Measurements from ENCODE around the gene CEBPB.
"Not testable (repeated sequence)": the region's sequence is repeated elsewhere in the genome, so short reads cannot be mapped to it uniquely, and the experiment has no call there.

CEBPB gene

GRCh38 chr20:50198180-50198666, 7.6 kb downstream of the CEBPB start:
- Histone ChIP-seq H3K4me3 (ENCODE audit: low read length) (no peak overlapping the region), H3K27me3 (ENCODE audit: control insufficient read depth, insufficient read depth, low read length) (no peaks in the 10 kb centered on the region), H3K9ac (ENCODE audit: low read length) (no peak overlapping the region), H3K4me1 (ENCODE audit: control insufficient read depth, insufficient read depth, low read length) (peaks cover 13% of the 10 kb centered on the region), H3K27ac (ENCODE audit: low read depth, low read length) (no peak overlapping the region), H3K36me3 (ENCODE audit: control insufficient read depth, insufficient read depth, low read length) (no peaks in the 10 kb centered on the region)

GRCh38 chr20:50198716-50199115, 8.1 kb downstream of the CEBPB start:
- Histone ChIP-seq H3K4me1 (ENCODE audit: control insufficient read depth, insufficient read depth, low read length) (peaks cover 8% of the 10 kb centered on the region), H3K27ac (ENCODE audit: low read depth, low read length) (no peak overlapping the region), H3K4me3 (ENCODE audit: low read length) (no peak overlapping the region), H3K27me3 (ENCODE audit: control insufficient read depth, insufficient read depth, low read length) (no peaks in the 10 kb centered on the region), H3K9ac (ENCODE audit: low read length) (no peak overlapping the region), H3K36me3 (ENCODE audit: control insufficient read depth, insufficient read depth, low read length) (no peaks in the 10 kb centered on the region)

DNA sequence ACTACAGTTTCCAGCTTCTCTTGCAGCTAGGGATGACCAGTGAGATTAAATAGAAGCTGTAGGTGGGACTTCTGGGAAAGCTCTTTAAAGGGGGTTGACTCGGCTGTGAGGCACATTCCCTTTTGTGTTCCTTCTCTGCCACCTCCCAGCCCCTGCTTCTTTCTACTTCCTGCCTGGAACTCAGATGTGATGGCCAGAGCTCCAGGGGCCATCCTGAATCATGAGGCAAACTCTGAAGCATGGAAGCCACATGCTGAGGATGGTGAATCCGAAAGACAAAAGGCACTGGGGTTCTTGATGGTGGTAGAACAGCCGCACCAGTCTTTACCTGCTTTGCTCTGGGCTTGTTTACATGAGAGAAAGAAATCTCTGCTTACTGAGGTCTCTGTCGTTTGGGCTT, 9.1 kb downstream of the CEBPB start:
- H3K27ac ChIP-seq (ENCODE audit: low read depth, low read length): no peak overlapping the region
- no peaks in the 10 kb centered on the region for H3K36me3 ChIP-seq (ENCODE audit: control insufficient read depth, insufficient read depth, low read length)
- H3K9ac ChIP-seq (ENCODE audit: low read length): no peak overlapping the region
- H3K27me3 ChIP-seq (ENCODE audit: control insufficient read depth, insufficient read depth, low read length): no peaks in the 10 kb centered on the region
- H3K4me3 ChIP-seq (ENCODE audit: low read length): no peak overlapping the region
- H3K4me1 ChIP-seq (ENCODE audit: control insufficient read depth, insufficient read depth, low read length): no peaks in the 10 kb centered on the region

DNA sequence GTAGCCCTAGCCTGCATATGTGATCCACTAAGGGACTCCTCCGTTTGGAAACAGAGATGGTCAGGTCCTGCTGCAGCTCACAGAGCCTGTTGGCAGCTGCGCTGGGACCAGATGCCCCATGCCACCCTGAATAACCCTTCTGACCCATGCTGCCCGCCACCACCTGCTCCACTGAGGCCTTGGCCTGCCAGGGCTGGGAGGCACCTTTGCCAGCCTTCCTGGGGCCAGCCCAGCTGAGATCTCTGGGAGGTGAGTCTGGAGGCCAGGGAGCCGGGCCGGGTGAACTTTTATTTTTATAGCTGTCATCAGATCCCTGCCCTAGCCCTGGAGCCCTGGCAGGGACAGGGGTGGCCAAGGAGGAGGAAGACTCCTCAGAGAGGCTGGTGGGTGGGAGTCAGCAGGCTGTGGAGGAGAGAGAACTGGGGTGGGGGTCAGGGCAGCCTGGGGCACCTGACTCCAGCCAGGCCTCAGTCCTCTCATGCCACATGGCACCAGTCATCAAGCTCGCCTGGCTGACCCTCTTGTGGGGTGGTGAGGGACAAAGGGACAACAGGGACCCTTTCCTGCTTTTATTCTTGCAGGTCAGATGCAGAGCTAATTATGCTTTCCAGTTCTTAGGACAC, 10.0 kb downstream of the CEBPB start:
- Histone ChIP-seq H3K27ac (ENCODE audit: low read depth, low read length) (no peak overlapping the region), H3K36me3 (ENCODE audit: control insufficient read depth, insufficient read depth, low read length) (no peaks in the 10 kb centered on the region), H3K27me3 (ENCODE audit: control insufficient read depth, insufficient read depth, low read length) (no peaks in the 10 kb centered on the region), H3K4me3 (ENCODE audit: low read length) (no peak overlapping the region), H3K4me1 (ENCODE audit: control insufficient read depth, insufficient read depth, low read length) (no peaks in the 10 kb centered on the region), H3K9ac (ENCODE audit: low read length) (no peak overlapping the region)

DNA sequence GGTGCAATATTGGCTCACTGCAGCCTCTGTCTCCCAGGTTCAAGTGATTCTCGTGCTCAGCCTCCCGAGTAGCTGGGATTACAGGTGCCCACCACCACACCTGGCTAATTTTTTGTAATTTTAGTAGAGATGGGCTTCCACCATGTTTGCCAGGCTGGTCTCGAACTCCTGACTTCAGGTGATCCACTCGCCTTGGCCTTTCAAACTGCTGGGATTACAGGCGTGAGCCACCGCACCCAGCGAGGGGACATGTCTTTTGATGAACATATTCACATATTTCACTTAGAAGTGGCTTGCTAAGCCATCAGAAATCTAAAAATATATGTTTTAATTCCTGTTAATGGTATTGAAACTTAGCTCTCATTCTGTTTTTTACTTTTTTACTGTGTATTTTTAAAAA, 11.1 kb downstream of the CEBPB start:
- H3K9ac ChIP-seq (ENCODE audit: low read length); H3K4me1 ChIP-seq (ENCODE audit: control insufficient read depth, insufficient read depth, low read length); H3K36me3 ChIP-seq (ENCODE audit: control insufficient read depth, insufficient read depth, low read length); H3K4me3 ChIP-seq (ENCODE audit: low read length); H3K27ac ChIP-seq (ENCODE audit: low read depth, low read length); H3K27me3 ChIP-seq (ENCODE audit: control insufficient read depth, insufficient read depth, low read length): not testable (repeated sequence)

DNA sequence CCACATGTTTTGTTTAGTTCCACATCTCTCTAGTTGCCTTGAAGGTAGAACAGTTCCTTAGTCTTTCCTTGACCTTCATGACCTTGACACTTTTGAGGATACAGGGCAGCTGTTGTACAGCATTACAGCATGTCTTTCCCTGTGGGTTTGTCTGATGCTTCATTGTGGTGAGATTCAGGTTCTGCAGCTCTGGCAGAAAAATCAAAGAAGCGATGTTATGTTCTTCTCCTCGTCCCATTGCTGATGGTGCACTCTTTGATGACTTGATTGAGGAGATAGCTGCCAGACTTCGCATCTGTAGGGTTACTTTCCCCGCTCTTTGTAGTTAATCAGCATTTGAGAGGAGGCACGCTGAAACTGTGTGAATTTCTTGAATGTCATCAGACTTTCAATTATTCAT, 12.0 kb downstream of the CEBPB start:
- no peak overlapping the region for H3K4me3 ChIP-seq (ENCODE audit: low read length)
- no peaks in the 10 kb centered on the region for H3K27me3 ChIP-seq (ENCODE audit: control insufficient read depth, insufficient read depth, low read length)
- no peaks in the 10 kb centered on the region for H3K4me1 ChIP-seq (ENCODE audit: control insufficient read depth, insufficient read depth, low read length)
- no peak overlapping the region for H3K27ac ChIP-seq (ENCODE audit: low read depth, low read length)
- H3K36me3 ChIP-seq (ENCODE audit: control insufficient read depth, insufficient read depth, low read length): no peaks in the 10 kb centered on the region
- no peak overlapping the region for H3K9ac ChIP-seq (ENCODE audit: low read length)

- Histone ChIP-seq H3K36me3 (ENCODE audit: control insufficient read depth, insufficient read depth, low read length) (no peaks in the 10 kb centered on the region), H3K4me3 (ENCODE audit: low read length) (no peak overlapping the region), H3K9ac (ENCODE audit: low read length) (no peak overlapping the region), H3K4me1 (ENCODE audit: control insufficient read depth, insufficient read depth, low read length) (no peaks in the 10 kb centered on the region), H3K27me3 (ENCODE audit: control insufficient read depth, insufficient read depth, low read length) (no peaks in the 10 kb centered on the region), H3K27ac (ENCODE audit: low read depth, low read length) (no peak overlapping the region)
Measured at GRCh38 chr20:50203951-50204937, 13.6 kb downstream of the CEBPB start.

GRCh38 chr20:50207026-50207425, 16.4 kb downstream of the CEBPB start:
- H3K4me3 ChIP-seq (ENCODE audit: low read length): no peak overlapping the region
- H3K27me3 ChIP-seq (ENCODE audit: control insufficient read depth, insufficient read depth, low read length): no peaks in the 10 kb centered on the region
- H3K27ac ChIP-seq (ENCODE audit: low read depth, low read length): no peak overlapping the region
- H3K4me1 ChIP-seq (ENCODE audit: control insufficient read depth, insufficient read depth, low read length): no peaks in the 10 kb centered on the region
- no peaks in the 10 kb centered on the region for H3K36me3 ChIP-seq (ENCODE audit: control insufficient read depth, insufficient read depth, low read length)
- no peak overlapping the region for H3K9ac ChIP-seq (ENCODE audit: low read length)

DNA sequence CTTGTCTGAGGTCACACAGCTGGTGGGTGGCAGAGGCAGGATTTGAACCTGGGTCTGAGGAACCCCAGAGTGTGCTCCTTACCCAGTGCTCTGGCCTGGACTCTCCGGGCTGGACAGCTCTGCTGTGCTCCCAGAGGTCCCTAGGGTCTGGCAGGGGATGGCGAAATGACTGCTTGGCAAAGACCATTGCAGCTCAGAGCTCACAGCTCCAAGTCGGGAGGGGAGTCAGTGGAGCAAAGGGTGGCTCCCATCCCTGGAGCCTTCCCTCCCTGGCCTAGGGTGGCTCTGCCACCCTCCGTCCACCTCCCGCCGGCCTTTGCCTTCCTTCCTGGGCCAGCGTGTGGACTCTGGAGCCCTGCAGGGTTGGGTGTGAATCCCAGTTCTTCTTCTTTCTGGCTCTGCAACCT, 17.5 kb downstream of the CEBPB start:
- Histone ChIP-seq H3K4me1 (ENCODE audit: control insufficient read depth, insufficient read depth, low read length) (no peaks in the 10 kb centered on the region), H3K4me3 (ENCODE audit: low read length) (no peak overlapping the region), H3K9ac (ENCODE audit: low read length) (no peak overlapping the region), H3K27ac (ENCODE audit: low read depth, low read length) (no peak overlapping the region), H3K27me3 (ENCODE audit: control insufficient read depth, insufficient read depth, low read length) (no peaks in the 10 kb centered on the region), H3K36me3 (ENCODE audit: control insufficient read depth, insufficient read depth, low read length) (no peaks in the 10 kb centered on the region)

- H3K27me3 ChIP-seq (ENCODE audit: control insufficient read depth, insufficient read depth, low read length); H3K27ac ChIP-seq (ENCODE audit: low read depth, low read length); H3K36me3 ChIP-seq (ENCODE audit: control insufficient read depth, insufficient read depth, low read length); H3K9ac ChIP-seq (ENCODE audit: low read length); H3K4me1 ChIP-seq (ENCODE audit: control insufficient read depth, insufficient read depth, low read length); H3K4me3 ChIP-seq (ENCODE audit: low read length): not testable (repeated sequence)
Measured at GRCh38 chr20:50208815-50209214, 18.2 kb downstream of the CEBPB start.

GRCh38 chr20:50210066-50210619, 19.5 kb downstream of the CEBPB start:
- Histone ChIP-seq H3K36me3 (ENCODE audit: control insufficient read depth, insufficient read depth, low read length) (no peaks in the 10 kb centered on the region), H3K27me3 (ENCODE audit: control insufficient read depth, insufficient read depth, low read length) (no peaks in the 10 kb centered on the region), H3K27ac (ENCODE audit: low read depth, low read length) (no peak overlapping the region), H3K9ac (ENCODE audit: low read length) (no peak overlapping the region), H3K4me3 (ENCODE audit: low read length) (no peak overlapping the region), H3K4me1 (ENCODE audit: control insufficient read depth, insufficient read depth, low read length) (no peaks in the 10 kb centered on the region)

DNA sequence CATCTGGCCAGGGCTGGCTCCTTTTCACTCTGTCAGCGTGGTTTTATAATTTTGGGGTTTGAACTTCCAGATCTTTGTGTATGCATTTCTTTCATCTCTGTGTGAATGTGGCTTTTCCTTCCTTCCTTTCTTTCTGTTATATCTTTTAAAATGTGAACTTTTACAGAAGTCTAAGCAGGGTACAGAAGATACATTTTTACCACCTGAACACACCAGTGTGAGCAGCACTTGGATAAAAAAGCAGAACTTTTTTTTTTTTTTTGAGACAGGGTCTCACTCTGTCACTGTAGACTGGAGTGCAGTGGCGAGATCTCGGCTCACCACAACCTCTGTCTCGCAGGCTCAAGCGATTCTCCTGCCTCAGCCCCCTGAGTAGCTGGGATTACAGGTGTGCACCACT, 20.5 kb downstream of the CEBPB start:
- no peak overlapping the region for H3K9ac ChIP-seq (ENCODE audit: low read length)
- no peak overlapping the region for H3K27ac ChIP-seq (ENCODE audit: low read depth, low read length)
- H3K36me3 ChIP-seq (ENCODE audit: control insufficient read depth, insufficient read depth, low read length): no peaks in the 10 kb centered on the region
- no peak overlapping the region for H3K4me3 ChIP-seq (ENCODE audit: low read length)
- no peaks in the 10 kb centered on the region for H3K27me3 ChIP-seq (ENCODE audit: control insufficient read depth, insufficient read depth, low read length)
- no peaks in the 10 kb centered on the region for H3K4me1 ChIP-seq (ENCODE audit: control insufficient read depth, insufficient read depth, low read length)

Data from rectal smooth muscle tissue (tissue), 1 donor.